GM12878 (cell line): ENCODE measurements around the gene U2AF2. TPM values are rescaled to one million over a fixed set of nuclear protein-coding genes. Genes with fewer than 3 reads are reported as not detected.

Experiments used
- ATAC-seq: fragments of 200-7000 bp; cut with Tn5 transposase; 3 replicates; pipeline ENCODE4 v1.9.1; 2020; ENCODE audit warnings: mild to moderate bottlenecking, moderate library complexity
- BruUV-seq: library from RNA; stranded (reverse); fragments of 400-500 nt; replicated peaks from 2 replicates; lab custom pipeline; 2021; lab: Mats Ljungman, UMichigan
- CTCF ChIA-PET: fragments of 300-600 bp; sonication (Branson Sonifier 250); formaldehyde crosslinking; extraction: SDS; loops from one replicate; lab custom pipeline; 2021; ENCODE audit warnings: inconsistent platforms; lab: Yijun Ruan, JAX
- POLR2A ChIA-PET: fragments of 350-600 bp; formaldehyde crosslinking; extraction: SDS; loops from one replicate; lab custom pipeline; 2021; ENCODE audit warnings: inconsistent platforms; lab: Charles Lee
- RAD21 ChIA-PET: fragments of 300-600 bp; sonication (Branson Sonifier 250); formaldehyde crosslinking; loops from one replicate; lab custom pipeline; 2023; ENCODE audit warnings: antibody characterized with exemption; ENCODE audit not compliant: unreplicated experiment; lab: Charles Lee
- SMC1A ChIA-PET: fragments of 300-600 bp; sonication (Branson Sonifier 250); formaldehyde crosslinking; loops from one replicate; lab custom pipeline; 2023; ENCODE audit not compliant: unreplicated experiment, uncharacterized antibody; lab: Charles Lee
- DNase-seq: peaks from one replicate; pipeline ENCODE4 v3.0.0-alpha.2; 2011; ENCODE audit warnings: low read depth, low spot score
- FAIRE-seq: peaks from 3 replicates; lab custom pipeline; 2011; peaks lifted over from hg19 to GRCh38; lab: Jason Lieb, UNC
- H2AFZ ChIP-seq: 2 replicates; pipeline ENCODE4 v1.6.0; 2011; ENCODE audit warnings: low read depth, low read length, control low read depth; ENCODE audit not compliant: control insufficient read depth
- H3K27ac ChIP-seq: 2 replicates; pipeline ENCODE4 v1.5.1; 2011; ENCODE audit warnings: control low read depth; ENCODE audit not compliant: control insufficient read depth, insufficient read depth
- H3K27me3 ChIP-seq, 2 experiments: replicated peaks in 1 of 2; 2 replicates each; pipeline versions ENCODE4 v1.6.0 to v1.6.1; 2011; ENCODE audit warnings: low read length in 1 of 2; ENCODE audit not compliant: control insufficient read depth in 2 of 2, insufficient read depth in 2 of 2
- H3K36me3 ChIP-seq, 2 experiments: 2 replicates each; pipeline ENCODE4 v1.5.1; 2011; ENCODE audit warnings: low read length in 1 of 2; ENCODE audit not compliant: control insufficient read depth in 2 of 2, insufficient read depth in 2 of 2
- H3K4me1 ChIP-seq: 2 replicates; pipeline ENCODE4 v1.6.1; 2011; ENCODE audit warnings: mild to moderate bottlenecking, low read length, moderate library complexity, mixed read lengths; ENCODE audit not compliant: control insufficient read depth, insufficient read depth
- H3K4me2 ChIP-seq: 2 replicates; pipeline ENCODE4 v1.6.0; 2011; ENCODE audit warnings: control low read depth; ENCODE audit not compliant: control insufficient read depth, insufficient read depth
- H3K4me3 ChIP-seq: fragments of 200-600 bp; sonication (generic); 2 replicates; pipeline ENCODE4 v1.5.1; 2016
- H3K79me2 ChIP-seq: 2 replicates; pipeline ENCODE4 v1.6.0; 2011; ENCODE audit warnings: low read length; ENCODE audit not compliant: control insufficient read depth, insufficient read depth
- H3K9ac ChIP-seq: 2 replicates; pipeline ENCODE4 v1.8.0; 2011; ENCODE audit warnings: low read length, control low read depth, mixed read lengths; ENCODE audit not compliant: control insufficient read depth, insufficient read depth
- H3K9me3 ChIP-seq: replicated peaks from 3 replicates; pipeline ENCODE4 v1.5.1; 2011; ENCODE audit warnings: mild to moderate bottlenecking, low read length; ENCODE audit not compliant: control insufficient read depth, insufficient read depth
- H4K20me1 ChIP-seq: 2 replicates; pipeline ENCODE4 v1.6.0; 2011; ENCODE audit not compliant: control insufficient read depth, insufficient read depth
- BACH1 ChIP-seq: fragments of 450-650 bp; IDR thresholded peaks from 2 replicates; pipeline ENCODE4 v1.6.1; 2017; ENCODE audit warnings: mild to moderate bottlenecking, borderline replicate concordance
- BHLHE40 ChIP-seq, 2 experiments: fragments of 450-650 bp in 1 of 2; IDR thresholded peaks; 2 replicates each; pipeline ENCODE4 v1.6.1; 2011 to 2017; ENCODE audit warnings: low read depth in 2 of 2, borderline replicate concordance in 1 of 2, improper control_type of control experiment in 1 of 2, low read length in 1 of 2, mild to moderate bottlenecking in 1 of 2
- CEBPB ChIP-seq, 2 experiments: fragments of 150-350 bp in 1 of 2; IDR thresholded peaks; 2 replicates each; pipeline ENCODE4 v1.6.1; 2012 to 2014; ENCODE audit warnings: low read depth in 2 of 2, low read length in 2 of 2, borderline replicate concordance in 1 of 2, inconsistent platforms in 1 of 2
- EGR1 ChIP-seq, 2 experiments: IDR thresholded peaks; 1 replicate in 1 of 2; 2 replicates in 1 of 2; pipeline ENCODE4 v1.6.1; 2011 to 2012; ENCODE audit warnings: low read depth in 2 of 2, low read length in 2 of 2, borderline replicate concordance in 1 of 2, mild to moderate bottlenecking in 1 of 2, moderate library complexity in 1 of 2
- EP300 ChIP-seq, 2 experiments: fragments of 150-350 bp in 1 of 2; IDR thresholded peaks; 2 replicates each; pipeline ENCODE4 v1.6.1; 2011 to 2012; ENCODE audit warnings: low read depth in 2 of 2, low read length in 2 of 2, borderline replicate concordance in 1 of 2, improper control_type of control experiment in 1 of 2, inconsistent platforms in 1 of 2; ENCODE audit not compliant: control insufficient read depth in 1 of 2
- KAT2A ChIP-seq: conservative IDR thresholded peaks from 2 replicates; pipeline ENCODE4 v1.6.1; 2011; ENCODE audit warnings: low read depth, low read length; ENCODE audit not compliant: control insufficient read depth
- SP1 ChIP-seq: IDR thresholded peaks from one replicate; pipeline ENCODE4 v1.6.1; 2011; ENCODE audit warnings: low read depth, low read length
- ZBTB40 ChIP-seq: fragments of 450-650 bp; IDR thresholded peaks from 2 replicates; pipeline ENCODE4 v1.6.1; 2016; ENCODE audit warnings: mild to moderate bottlenecking, moderate library complexity, borderline replicate concordance
- WGBS: methylation state at CpG from one replicate; pipeline ENCODE4 v1.1.6; 2016; ENCODE audit warnings: low lambda C conversion rate; ENCODE audit not compliant: insufficient replicate concordance, insufficient coverage; ENCODE audit errors: missing lambda C conversion rate; 5-methylcytosine and 5-hydroxymethylcytosine counted together
- in situ Hi-C: fragments of 300-500 bp; cut with MboI; formaldehyde crosslinking; loops from 9 replicates; pipeline ENCODE4 v1.14.3; 2018; ENCODE audit warnings: mixed read lengths
- intact Hi-C: fragments of 100-400 bp; cut with micrococcal nuclease; formaldehyde crosslinking; loops from one replicate; pipeline ENCODE4 v1.14.2; 2022; ENCODE audit not compliant: unreplicated experiment
- polyA plus RNA-seq, 11 experiments: library from polyadenylated mRNA; depleted of rRNA in 4 of 11; unstranded in 6 of 11; stranded (reverse) in 5 of 11; fragments of >200 nt; fragmentation: Nextera tagmentation in 4 of 11; fragmentation: Illumina TruSeq in 1 of 11; extraction: Ambion mirVana in 4 of 11; extraction: Trizol in 1 of 11; gene quantifications; 1 replicate in 1 of 11; 2 replicates in 10 of 11; pipeline versions ENCODE4 v1.2.1 to v1.2.3, GENCODE V29; 2011 to 2016; ENCODE audit warnings: inconsistent platforms in 2 of 11, missing spikeins in 2 of 11, low read depth in 1 of 11
- total RNA-seq, 4 experiments: library from RNA; depleted of rRNA in 3 of 4; stranded (reverse); fragments of >200 nt in 3 of 4; fragmentation: Illumina TruSeq in 1 of 4; extraction: Trizol in 1 of 4; gene quantifications; 2 replicates each; pipeline versions ENCODE4 v1.2.1 to v1.2.3, GENCODE V29; 2013 to 2021

U2AF2 gene
- total and polyA plus RNA-seq, 10 of the 15 experiments (the other 5 are each of a cell fraction or from before 2014, with no cell fraction given) = 3.0 to 338 (median 130) TPM

GRCh38 chr19:55688422-55689218 is 33.8 kb downstream of the U2AF2 start:
- Histone ChIP-seq H2AFZ (no peak overlapping the region), H3K4me3 (no peak overlapping the region), H3K4me2 (no peak overlapping the region), H3K79me2 (peaks cover 3% of the 10 kb centered on the region), H3K27me3 (no peaks in the 10 kb centered on the region), H3K9ac (no peak overlapping the region), H4K20me1 (peaks cover 9% of the 10 kb centered on the region), H3K4me1 (no peaks in the 10 kb centered on the region), H3K27ac (no peak overlapping the region), H3K36me3 (peaks cover 22 to 47% of the 10 kb centered on the region in 2 experiments), H3K9me3 (no peaks in the 10 kb centered on the region)
- WGBS = 72% methylated on average over 27 of the region's 27 CpGs
- ChIA-PET POLR2A (no interaction called here), RAD21 (no interaction called here), CTCF (no interaction called here), SMC1A (no interaction called here)
- BruUV-seq = no TSS peak
- peak; percentile 32 for ATAC-seq
- no peak for FAIRE-seq
- DNase-seq = no peak
- intact Hi-C loops = no loop called here
- in situ Hi-C loops = no loop called here
- TF ChIP-seq ZBTB40 (no peak), KAT2A (no peak), SP1 (no peak), BACH1 (no peak), BHLHE40 (IDR thresholded peaks at IDR 0.05; ENCODE audit: borderline replicate concordance in 1 of 2, low read depth in 2 of 2, low read length in 1 of 2) (no peak), EGR1 (IDR thresholded peaks at IDR 0.05; ENCODE audit: borderline replicate concordance in 1 of 2, low read depth in 2 of 2, low read length in 2 of 2) (no peak), CEBPB (IDR thresholded peaks at IDR 0.05; ENCODE audit: borderline replicate concordance in 1 of 2, low read depth in 2 of 2, low read length in 2 of 2) (no peak), EP300 (IDR thresholded peaks at IDR 0.05; ENCODE audit: borderline replicate concordance in 1 of 2, control insufficient read depth in 1 of 2, low read depth in 2 of 2, low read length in 2 of 2) (no peak)
